HG03469 (cell line): Measurements from ENCODE around the gene ZNF600.
A peak's percentile ranks its signal among the peaks of the same experiment; 100 is the strongest.
"Not testable (repeated sequence)": the region's sequence is repeated elsewhere in the genome, so short reads cannot be mapped to it uniquely, and the experiment has no call there.

Experiments
- ATAC-seq: cut with Tn5 transposase; IDR thresholded peaks from one replicate; pipeline ENCODE4 v1.9.1; 2021; ENCODE audit warnings: mild to moderate bottlenecking, moderate library complexity, moderate number of reproducible peaks; ENCODE audit not compliant: unreplicated experiment

The ZNF600 gene

DNA sequence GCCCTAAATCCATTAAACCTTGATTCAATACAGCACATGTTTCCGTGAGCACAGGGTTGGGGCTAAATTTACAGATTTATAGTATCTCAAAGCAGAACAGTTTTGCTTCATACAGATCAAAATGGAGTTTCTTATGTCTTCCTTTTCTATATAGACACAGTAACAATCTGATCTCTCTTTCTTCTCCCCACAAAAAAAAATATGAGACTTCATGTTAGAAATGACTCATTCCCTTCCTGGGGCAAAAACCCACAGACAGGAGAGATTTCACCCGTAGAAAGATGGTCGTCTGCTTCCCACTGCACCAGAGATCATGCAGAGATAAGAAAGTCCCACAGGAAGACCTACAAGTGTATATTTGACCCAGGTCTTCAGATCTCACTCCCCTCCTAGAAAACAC is 44.1 kb downstream of the ZNF600 start:
- no peak for ATAC-seq

DNA sequence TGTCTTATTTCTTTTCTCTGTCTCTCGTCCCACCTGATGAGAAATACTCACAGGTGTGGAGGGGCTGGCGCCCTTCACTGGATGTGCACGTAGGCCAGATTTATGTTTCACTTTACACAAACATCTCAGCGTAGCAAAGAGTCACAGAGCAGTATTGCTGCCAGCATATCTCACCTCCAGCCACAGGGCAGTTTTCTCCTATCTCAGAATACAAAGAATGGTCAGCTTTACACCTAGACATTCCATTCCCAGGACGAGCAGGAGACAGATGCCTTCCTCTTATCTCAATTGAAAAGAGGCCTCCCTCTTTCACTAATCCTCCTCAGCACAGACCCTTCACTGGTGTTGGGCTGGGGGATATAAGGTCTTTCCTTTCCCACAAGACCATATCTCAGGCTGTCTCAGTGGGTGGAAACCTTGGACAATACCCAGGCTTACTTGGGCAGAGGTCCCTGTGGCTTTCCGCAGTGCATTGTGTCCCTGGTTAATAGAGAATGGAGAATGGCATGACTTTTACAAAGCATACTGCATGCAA is 44.6 kb downstream of the ZNF600 start:
- ATAC-seq = no peak

DNA sequence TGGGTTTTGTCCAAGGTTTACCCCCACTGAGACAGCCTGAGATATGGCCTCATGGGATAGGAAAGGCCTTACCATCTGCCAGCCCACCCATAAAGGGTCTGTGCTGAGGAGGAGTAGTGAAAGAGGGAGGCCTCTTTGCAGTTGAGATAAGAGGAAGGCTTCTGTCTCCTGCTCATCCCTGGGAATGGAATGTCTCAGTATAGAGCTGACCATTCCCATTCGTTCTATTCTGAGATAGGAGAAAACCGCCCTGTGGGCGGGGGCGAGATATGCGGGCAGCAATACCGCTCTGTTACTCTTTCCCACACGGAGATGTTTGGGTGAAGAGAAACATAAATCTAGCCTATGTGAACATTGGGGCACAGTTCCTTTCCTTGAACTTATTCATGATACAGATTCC is 45.2 kb downstream of the ZNF600 start:
- not testable (repeated sequence) for ATAC-seq

DNA sequence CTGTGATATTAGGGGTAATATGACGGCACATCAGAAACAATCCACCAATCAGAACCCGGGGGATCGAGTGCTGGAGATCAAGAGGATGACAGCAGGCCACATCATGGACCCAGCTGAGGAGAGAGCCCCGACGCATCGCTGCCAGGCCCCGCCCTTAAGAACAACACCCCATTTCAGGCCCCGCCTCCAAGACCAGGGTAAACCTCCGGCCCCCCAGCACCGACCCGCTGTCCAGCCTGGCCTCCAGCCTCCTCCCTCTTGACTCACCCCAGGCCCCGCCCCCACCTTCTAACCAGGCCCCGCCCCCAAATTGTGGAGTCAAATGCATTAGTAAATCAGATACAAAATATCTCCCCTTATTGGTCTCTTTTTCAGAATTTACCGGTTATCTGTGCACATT is 47.0 kb downstream of the ZNF600 start:
- ATAC-seq = no peak

DNA sequence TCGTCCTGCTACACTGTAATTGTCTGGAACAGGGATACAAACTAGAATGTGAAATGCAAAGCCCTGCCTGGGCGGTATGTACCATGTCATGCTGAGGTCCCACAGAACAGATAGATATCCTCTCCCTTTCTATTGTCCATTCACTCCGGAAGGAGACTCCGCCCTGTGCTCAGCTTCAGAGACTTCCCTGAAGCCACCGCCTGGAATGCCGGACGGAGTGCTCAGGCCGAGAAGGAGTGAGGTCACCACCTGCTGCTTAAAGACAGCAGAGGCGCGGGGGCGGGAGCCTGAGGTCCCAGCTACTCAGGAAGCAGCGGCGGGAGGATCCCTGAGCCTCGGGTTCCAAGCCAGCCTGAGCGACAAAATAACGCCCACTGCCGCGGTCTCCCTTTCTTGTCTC is 50.9 kb downstream of the ZNF600 start:
- no peak for ATAC-seq

DNA sequence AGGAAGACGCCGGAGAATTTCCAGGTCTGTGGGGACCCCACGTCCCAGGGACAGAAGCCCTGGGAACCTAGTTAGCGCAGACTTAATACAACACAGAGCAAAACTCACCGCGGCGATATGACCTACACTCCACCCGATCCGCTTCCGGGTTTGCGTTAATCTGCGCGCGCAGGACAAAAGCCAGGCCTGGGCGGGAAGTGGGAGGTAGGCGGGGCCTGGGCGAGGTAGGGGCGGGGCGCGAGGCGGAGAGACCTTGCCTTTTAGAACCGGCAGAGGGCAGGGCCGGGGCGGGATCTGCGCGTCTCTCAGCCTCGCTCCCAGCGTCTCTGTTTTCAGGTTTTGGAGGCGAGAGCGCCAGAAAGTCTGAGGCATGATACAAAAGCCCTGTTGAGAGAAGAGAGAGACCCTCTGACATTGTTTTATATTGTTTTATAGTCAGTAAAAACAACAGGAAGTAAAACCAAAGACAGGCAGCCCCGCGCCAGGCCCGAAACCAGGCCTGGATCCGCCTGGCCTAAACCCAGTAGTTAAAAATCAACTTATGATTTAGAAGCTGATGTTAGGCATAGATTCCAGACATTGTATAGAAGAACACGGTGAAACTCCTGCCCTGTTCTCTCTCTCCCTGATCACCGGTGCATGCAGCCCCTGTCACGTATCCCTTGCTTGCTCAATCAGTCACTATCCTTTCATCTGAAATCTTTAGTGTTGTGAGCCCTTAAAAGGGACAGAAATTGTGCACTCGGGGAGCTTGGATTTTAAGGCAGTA is 51.5 kb downstream of the ZNF600 start, which contains the start of gene ZNF611:
ZNF611 (minus strand) TSS at position 152 of the 769 bp plus-strand sequence. CDS start 19,150 bp downstream, outside the sequence.
- ATAC-seq = peak; percentile 70

DNA sequence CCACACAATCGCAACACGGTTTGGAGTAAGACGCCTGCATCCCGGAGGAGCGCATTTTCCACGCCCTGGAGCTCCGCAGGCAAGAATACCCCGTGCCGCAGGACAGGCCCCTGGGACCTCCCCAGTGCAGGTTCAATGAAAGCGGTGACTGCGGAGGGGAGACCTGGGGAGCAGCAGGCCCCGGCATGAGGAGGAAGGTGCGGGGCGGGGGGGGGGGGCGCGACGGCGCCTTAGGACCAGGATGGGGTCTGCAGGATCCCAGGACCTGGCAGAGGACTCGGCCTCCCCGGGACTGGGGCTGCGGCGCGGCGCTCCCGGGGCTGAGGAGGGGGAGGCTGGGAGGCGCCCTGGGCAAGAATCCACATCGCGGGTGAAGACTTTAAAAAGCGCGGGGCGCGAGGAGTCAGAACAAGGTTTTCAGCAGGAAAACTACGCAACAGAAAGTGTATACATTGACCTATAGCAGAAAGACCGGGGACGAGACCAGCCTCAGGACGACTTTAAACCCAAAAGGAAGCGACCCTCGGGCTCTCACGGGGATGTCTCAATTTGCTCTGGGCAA is 52.2 kb downstream of the ZNF600 start:
- no peak for ATAC-seq

DNA sequence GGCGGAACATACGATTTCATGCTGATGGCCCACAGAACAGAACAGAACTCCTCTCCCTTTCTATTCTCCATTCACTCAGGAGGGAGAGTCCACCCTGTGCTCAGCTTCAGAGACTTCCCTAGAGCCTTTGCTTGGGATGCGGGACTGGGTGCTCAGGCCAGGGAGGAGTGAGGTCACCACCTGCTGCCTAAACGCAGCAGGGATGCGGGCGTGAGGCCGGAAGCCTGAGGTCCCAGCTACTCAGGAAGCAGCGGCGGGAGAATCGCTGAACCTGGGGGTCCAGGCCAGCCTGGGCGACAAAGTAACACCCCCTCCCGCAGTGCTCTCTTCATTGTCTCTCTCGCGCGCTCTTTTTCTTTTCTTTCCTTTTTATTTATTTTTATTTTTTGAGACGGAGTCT is 60.5 kb downstream of the ZNF600 start:
- not testable (repeated sequence) for ATAC-seq

DNA sequence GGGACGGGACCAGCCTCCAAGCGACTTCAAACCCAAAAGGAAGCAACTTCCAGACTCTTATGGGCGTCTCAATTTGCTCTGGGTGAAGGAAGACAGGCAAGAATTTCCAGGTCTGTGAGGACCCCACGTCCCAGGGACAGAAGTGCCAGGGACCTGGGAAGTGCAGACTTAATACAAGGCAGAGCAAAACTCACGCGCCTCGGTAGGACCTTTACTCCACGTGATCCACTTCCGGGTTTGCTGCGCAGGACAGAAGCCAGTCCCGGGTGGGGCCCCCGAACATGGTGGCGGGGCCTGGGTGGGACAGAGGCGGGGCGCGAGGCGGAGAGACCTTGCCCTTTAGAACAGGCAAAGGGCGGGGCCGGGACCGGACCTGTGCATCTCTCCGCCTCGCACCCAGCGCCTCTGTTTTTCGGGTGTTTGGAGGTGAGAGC is 61.0 kb downstream of the ZNF600 start:
- ATAC-seq = no peak

DNA sequence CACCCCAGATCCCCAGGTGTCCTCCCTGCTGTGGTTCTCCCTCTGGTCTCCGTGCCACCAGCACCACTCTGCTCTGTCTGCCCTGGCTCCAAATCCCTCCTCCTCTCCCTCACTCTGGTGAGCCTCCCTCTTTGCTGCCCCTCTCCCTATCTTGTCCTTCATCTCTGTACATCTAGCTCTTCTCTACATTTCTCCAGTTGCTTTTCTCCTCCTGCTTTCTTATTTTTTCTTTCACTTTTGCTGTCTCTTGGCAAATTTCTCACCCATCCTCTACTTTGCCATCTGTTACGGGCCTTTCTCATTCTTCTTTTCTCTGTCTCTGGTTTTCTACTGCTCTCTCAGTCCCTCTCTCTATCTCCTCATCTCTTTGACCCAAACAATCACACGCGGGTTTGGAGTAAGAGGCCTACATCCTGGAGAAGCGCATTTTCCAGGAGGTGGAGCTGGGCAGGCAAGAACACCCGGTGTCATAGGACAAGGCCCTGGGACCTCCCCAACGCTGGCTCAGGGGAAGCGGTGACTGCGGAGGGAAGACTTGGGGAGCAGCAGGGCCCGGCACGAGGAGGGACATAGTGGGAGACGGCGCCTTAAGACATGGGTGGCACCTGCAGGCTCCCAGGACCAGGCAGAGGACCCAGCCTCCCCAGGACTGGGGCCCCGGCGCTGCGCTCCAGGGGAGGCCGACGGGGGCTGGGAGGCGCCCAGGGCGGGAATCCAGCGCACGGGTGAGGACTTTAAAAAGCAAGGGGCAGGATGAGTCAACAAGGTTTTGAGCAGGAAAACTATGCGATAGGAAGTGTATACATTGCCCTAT is 61.7 kb downstream of the ZNF600 start:
- ATAC-seq = no peak

DNA sequence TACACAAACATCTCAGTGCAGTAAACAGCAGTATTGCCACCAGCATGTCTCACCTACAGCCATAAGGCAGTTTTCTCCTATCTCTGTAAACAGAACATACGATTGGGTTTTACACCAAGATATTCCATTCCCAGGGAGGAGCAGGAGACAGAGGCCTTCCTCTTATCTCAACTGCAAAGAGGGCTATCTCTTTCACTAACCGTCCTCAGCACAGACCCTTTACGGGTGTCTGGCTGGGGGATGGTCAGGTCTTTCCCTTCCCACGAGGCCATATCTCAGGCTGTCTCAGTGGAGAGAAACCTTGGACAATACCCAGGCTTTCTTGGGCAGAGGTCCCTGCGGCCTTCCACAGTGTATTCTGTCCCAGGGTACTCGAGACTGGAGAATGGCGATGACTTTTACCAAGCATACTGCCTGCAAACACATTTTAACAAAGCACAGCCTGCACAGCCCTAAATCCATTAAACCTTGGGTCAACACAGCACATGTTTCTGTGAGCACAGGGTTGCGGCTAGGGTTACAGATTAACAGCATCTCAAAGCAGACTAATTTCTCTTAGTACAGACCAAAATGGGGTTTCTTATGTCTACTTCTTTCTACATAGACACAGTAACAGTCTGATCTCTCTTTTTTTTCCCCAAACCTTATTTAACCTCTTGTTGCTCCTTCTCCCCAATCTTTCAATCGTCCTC is 62.5 kb downstream of the ZNF600 start:
- ATAC-seq = not testable (repeated sequence)

DNA sequence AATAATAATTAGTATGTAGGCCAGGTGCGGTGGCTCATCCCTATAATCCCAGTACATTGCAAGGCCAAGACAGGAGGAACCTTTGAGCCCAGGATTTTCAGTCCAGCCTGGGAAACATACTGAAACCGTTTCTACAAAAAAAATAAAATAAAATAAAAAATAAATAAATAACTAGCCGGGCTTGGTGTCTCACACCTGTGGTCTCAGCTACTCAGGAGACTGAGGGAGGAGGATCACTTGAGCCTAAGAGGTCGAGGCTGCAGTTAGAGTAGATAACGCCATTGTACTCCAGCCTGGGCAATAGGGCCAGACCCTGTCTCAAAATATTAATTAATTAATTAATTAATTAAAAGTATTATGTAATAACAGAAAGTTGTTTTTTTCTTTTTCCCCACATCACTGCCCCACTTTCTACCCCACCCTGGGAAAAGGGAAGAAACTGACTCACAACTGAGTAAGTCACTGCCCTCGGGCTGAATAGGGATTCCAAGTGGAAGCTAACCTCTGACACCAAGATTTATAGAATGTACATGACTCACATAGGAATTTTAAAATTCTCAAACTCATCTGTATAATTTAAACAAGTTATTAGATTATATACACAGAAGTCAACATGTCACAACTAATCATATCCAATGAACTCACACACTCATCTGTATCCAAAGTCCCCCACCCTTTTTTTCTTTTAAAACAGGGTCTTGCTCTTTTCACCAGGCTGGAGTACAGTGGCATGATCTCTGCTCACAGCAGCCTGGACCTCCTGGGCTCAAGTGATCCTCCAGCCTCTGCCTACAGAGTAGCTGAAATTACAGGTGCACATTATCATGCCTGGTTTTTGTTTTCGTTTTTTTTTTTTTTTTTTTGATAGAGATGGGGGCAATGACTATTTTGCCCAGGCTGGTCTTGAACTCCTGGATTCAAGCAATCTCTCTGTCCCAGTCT is 64.3 kb downstream of the ZNF600 start:
- ATAC-seq = no peak

DNA sequence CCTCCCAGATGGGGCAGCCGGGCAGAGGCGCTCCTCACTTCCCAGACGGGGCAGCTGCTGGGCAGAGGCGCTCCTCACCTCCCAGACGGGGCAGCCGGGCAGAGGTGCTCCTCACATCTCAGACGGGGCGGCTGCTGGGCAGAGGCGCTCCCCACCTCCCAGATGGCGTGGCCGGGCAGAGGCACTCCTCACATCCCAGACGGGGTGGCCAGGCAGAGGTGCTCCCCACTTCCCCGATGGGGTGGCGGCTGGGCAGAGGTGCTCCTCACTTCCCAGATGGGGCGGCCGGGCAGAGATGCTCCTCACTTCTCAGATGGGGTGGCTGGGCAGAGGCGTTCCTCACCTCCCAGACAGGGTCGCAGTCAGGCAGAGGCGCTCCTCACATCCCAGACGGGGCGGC is 66.0 kb downstream of the ZNF600 start:
- not testable (repeated sequence) for ATAC-seq

DNA sequence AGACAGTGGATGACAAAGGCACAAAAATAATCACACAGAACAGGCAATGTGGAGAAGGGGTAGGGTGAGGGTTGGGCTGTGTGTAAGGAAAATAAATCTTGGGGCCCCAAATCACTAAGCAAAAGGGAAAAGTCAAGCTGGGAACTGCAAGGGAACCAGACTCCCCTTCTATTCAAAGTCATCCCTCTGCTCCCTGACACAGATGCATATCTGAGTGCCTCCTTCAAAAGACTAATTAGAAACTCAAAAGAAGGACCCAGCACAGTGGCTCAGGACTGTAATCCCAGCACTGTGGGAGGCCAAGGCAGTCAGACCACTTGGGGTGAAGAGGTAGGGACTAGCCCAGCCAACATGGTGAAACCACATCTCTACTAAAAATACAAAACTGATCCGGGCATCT is 70.1 kb downstream of the ZNF600 start:
- ATAC-seq = no peak

DNA sequence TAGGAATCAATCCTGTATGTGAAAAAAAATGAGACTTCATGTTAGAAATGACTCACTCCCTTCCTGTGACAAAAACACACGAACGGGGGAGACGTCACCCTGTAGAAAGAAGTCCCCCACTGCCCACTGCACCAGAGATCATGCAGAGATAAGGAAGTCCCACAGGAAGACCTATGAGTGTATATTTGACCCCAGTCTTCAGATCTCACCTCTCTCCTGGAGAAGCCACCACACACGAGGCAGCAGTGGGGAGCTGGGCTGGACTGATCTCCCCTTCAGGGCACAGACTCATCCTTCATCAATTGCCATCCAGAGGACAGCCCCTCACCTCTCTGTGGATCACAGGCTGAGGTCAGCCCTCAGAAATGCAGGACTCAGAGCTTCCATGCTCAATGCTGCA is 70.7 kb downstream of the ZNF600 start:
- ATAC-seq = not testable (repeated sequence)

DNA sequence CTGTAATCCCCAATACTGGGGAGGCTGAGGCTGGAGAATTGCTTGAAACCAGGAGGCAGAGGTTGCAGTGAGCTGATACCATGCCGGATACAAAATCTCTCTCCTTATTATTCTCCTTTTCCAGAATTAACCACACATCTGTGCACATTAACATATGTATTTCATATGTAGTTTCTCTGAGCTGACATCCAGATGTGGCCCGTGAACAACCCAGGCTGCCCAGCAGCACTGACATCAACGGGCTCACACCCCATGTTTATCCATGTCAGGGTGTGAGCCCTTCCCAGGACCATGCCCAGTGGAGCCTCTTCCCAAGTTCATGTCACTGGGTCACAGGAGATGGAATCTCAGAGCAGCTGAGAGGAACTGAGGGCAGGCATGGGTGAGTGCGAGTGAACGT is 71.3 kb downstream of the ZNF600 start:
- ATAC-seq = not testable (repeated sequence)
